GM23338 (cell line): ENCODE results near the gene SLC43A3. TPM values are rescaled to one million over a fixed set of nuclear protein-coding genes. Genes with fewer than 3 reads are reported as not detected.

Experiments
- ATAC-seq: fragments of 200-7000 bp; cut with Tn5 transposase; 3 replicates; pipeline ENCODE4 v1.9.1; 2020
- DNase-seq: peaks from one replicate; pipeline ENCODE4 v3.0.0-alpha.2; 2015; ENCODE audit warnings: low spot score
- H2AFZ ChIP-seq: fragments of 200-600 bp; sonication (generic); 2 replicates; pipeline ENCODE4 v1.8.0; 2016; ENCODE audit warnings: antibody characterized with exemption, mild to moderate bottlenecking, moderate library complexity
- H3F3A ChIP-seq: fragments of 200-600 bp; sonication (generic); replicated peaks from 2 replicates; pipeline ENCODE4 v1.8.0; 2017; ENCODE audit warnings: antibody characterized with exemption, mixed run types, low read depth
- H3K27ac ChIP-seq: fragments of 200-600 bp; sonication (generic); 2 replicates; pipeline ENCODE4 v1.6.1; 2016; ENCODE audit warnings: low read depth
- H3K27me3 ChIP-seq: fragments of 200-600 bp; sonication (generic); 2 replicates; pipeline ENCODE4 v1.8.0; 2016; ENCODE audit warnings: mild to moderate bottlenecking, mixed run types, moderate library complexity; ENCODE audit not compliant: insufficient read depth
- H3K36me3 ChIP-seq: fragments of 200-600 bp; sonication (generic); 2 replicates; pipeline ENCODE4 v1.8.0; 2016; ENCODE audit warnings: mild to moderate bottlenecking; ENCODE audit not compliant: insufficient read depth
- H3K4me1 ChIP-seq: fragments of 200-600 bp; sonication (generic); 2 replicates; pipeline ENCODE4 v1.8.0; 2016; ENCODE audit warnings: mild to moderate bottlenecking, moderate library complexity; ENCODE audit not compliant: insufficient read depth
- H3K4me2 ChIP-seq: fragments of 200-600 bp; sonication (generic); 2 replicates; pipeline ENCODE4 v1.7.1; 2017; ENCODE audit warnings: mixed run types
- H3K4me3 ChIP-seq: fragments of 200-600 bp; sonication (generic); 2 replicates; pipeline ENCODE4 v1.6.1; 2016; ENCODE audit warnings: mixed run types
- H3K79me2 ChIP-seq: fragments of 200-600 bp; sonication (generic); replicated peaks from 2 replicates; pipeline ENCODE4 v1.8.0; 2017; ENCODE audit warnings: mild to moderate bottlenecking; ENCODE audit not compliant: insufficient read depth
- H3K9me2 ChIP-seq: fragments of 200-600 bp; sonication (generic); 2 replicates; pipeline ENCODE4 v1.8.0; 2017; ENCODE audit not compliant: insufficient read depth
- H4K20me1 ChIP-seq: fragments of 200-600 bp; sonication (generic); replicated peaks from 2 replicates; pipeline ENCODE4 v1.8.0; 2017; ENCODE audit warnings: mild to moderate bottlenecking; ENCODE audit not compliant: insufficient read depth
- H3K27ac Mint-ChIP-seq: 2 replicates; pipeline ENCODE4 v1.8.0; 2020; ENCODE audit warnings: inconsistent platforms, mild to moderate bottlenecking, moderate library complexity, mixed read lengths
- H3K27me3 Mint-ChIP-seq: 3 replicates; pipeline ENCODE4 v1.8.0; 2022; ENCODE audit warnings: low read depth, mild to moderate bottlenecking, moderate library complexity, mixed read lengths, inconsistent platforms; ENCODE audit not compliant: insufficient read depth, poor library complexity
- H3K36me3 Mint-ChIP-seq: 3 replicates; pipeline ENCODE4 v1.8.0; 2021; ENCODE audit warnings: low read depth, mild to moderate bottlenecking, inconsistent platforms, moderate library complexity, mixed read lengths
- H3K4me1 Mint-ChIP-seq: 3 replicates; pipeline ENCODE4 v1.8.0; 2020; ENCODE audit warnings: mild to moderate bottlenecking, inconsistent platforms, mixed read lengths
- H3K4me3 Mint-ChIP-seq: 3 replicates; pipeline ENCODE4 v1.8.0; 2021; ENCODE audit warnings: moderate library complexity, mild to moderate bottlenecking, inconsistent platforms, mixed read lengths
- H3K9me3 Mint-ChIP-seq: 3 replicates; pipeline ENCODE4 v1.8.0; 2020; ENCODE audit warnings: moderate library complexity, mild to moderate bottlenecking, inconsistent platforms, mixed read lengths
- CREB1 ChIP-seq: fragments of 250-450 bp; sonication (Bioruptor Pico); IDR thresholded peaks from 2 replicates; pipeline ENCODE4 v1.5.0; 2020; ENCODE audit warnings: low read depth, mild to moderate bottlenecking, moderate library complexity
- CTCF ChIP-seq, 2 experiments: fragments of 200-600 bp in 1 of 2; sonication (generic) in 1 of 2; conservative IDR thresholded peaks; 2 replicates each; pipeline versions ENCODE4 v1.5.1 to v1.6.1; 2016 to 2017; ENCODE audit warnings: antibody characterized with exemption in 2 of 2, low read depth in 2 of 2, mild to moderate bottlenecking in 2 of 2, moderate library complexity in 1 of 2
- ETS1 ChIP-seq: IDR thresholded peaks from 2 replicates; pipeline ENCODE4 v1.6.1; 2016; ENCODE audit warnings: antibody characterized with exemption
- EZH2 ChIP-seq: fragments of 200-600 bp; sonication (generic); IDR thresholded peaks from one replicate; pipeline ENCODE4 v1.8.0; 2017; ENCODE audit warnings: antibody characterized with exemption, mild to moderate bottlenecking, low read depth; ENCODE audit not compliant: unreplicated experiment
- EZH2phosphoT487 ChIP-seq: fragments of 200-600 bp; sonication (generic); IDR thresholded peaks from one replicate; pipeline ENCODE4 v1.8.1; 2018; ENCODE audit warnings: antibody characterized with exemption; ENCODE audit not compliant: unreplicated experiment
- NANOG ChIP-seq: IDR thresholded peaks from 2 replicates; pipeline ENCODE4 v1.6.1; 2016; ENCODE audit warnings: antibody characterized with exemption, borderline replicate concordance
- POLR2AphosphoS5 ChIP-seq: IDR thresholded peaks from 2 replicates; pipeline ENCODE4 v1.6.1; 2016; ENCODE audit warnings: antibody characterized with exemption, low read depth
- REST ChIP-seq: IDR thresholded peaks from one replicate; pipeline ENCODE4 v1.6.1; 2018; ENCODE audit warnings: antibody characterized with exemption; ENCODE audit not compliant: unreplicated experiment
- STAT1 ChIP-seq: IDR thresholded peaks from one replicate; pipeline ENCODE4 v1.6.1; 2016; ENCODE audit warnings: antibody characterized with exemption; ENCODE audit not compliant: unreplicated experiment
- ZNF114 ChIP-seq: fragments of 250-450 bp; sonication (Bioruptor Pico); IDR thresholded peaks from 2 replicates; pipeline ENCODE4 v1.5.0; 2020; ENCODE audit warnings: mild to moderate bottlenecking, moderate library complexity
- ZNF331 ChIP-seq: fragments of 250-450 bp; sonication (Bioruptor Pico); IDR thresholded peaks from 2 replicates; pipeline ENCODE4 v1.5.0; 2020; ENCODE audit warnings: low read depth, mild to moderate bottlenecking, moderate library complexity
- ZNF462 ChIP-seq: fragments of 250-450 bp; sonication (Bioruptor Pico); IDR thresholded peaks from 2 replicates; pipeline ENCODE4 v1.5.0; 2020; ENCODE audit warnings: mild to moderate bottlenecking, moderate library complexity
- polyA plus RNA-seq: library from polyadenylated mRNA; unstranded; fragments of >200 nt; fragmentation: Nextera tagmentation; extraction: Ambion mirVana; gene quantifications from 2 replicates; pipeline ENCODE4 v1.2.1, GENCODE V29; 2016
- total RNA-seq: library from RNA; depleted of rRNA; stranded (reverse); fragments of >200 nt; shearing (Covaris generic); gene quantifications from 2 replicates; pipeline ENCODE4 v1.2.3, GENCODE V29; 2014

Gene SLC43A3
- total and polyA plus RNA-seq, 2 experiments from 2014 or later: 14.3 to 24.8 TPM

- H3K79me2 ChIP-seq: no peaks in the 10 kb centered on the region
- H3K27me3 Mint-ChIP-seq: peaks cover 3% of the 10 kb centered on the region
- H3K4me3 Mint-ChIP-seq: no peak overlapping the region
- no peaks in the 10 kb centered on the region for H3F3A ChIP-seq
- no peak overlapping the region for H3K4me2 ChIP-seq
- no peaks in the 10 kb centered on the region for H3K4me1 ChIP-seq
- no peaks in the 10 kb centered on the region for H3K27me3 ChIP-seq
- H3K9me2 ChIP-seq: no peaks in the 10 kb centered on the region
- DNase-seq (no peak), ATAC-seq (no peak)
- H3K4me1 Mint-ChIP-seq: no peaks in the 10 kb centered on the region
- H3K36me3 ChIP-seq: no peaks in the 10 kb centered on the region
- no peak overlapping the region for H3K27ac ChIP-seq
- no peaks in the 10 kb centered on the region; the same call in 2 of the 3 replicates for H3K9me3 Mint-ChIP-seq
- no peak overlapping the region for H2AFZ ChIP-seq
- no peak overlapping the region for H3K4me3 ChIP-seq
- TF ChIP-seq EZH2: no peak
- TF ChIP-seq CREB1: no peak
- TF ChIP-seq ETS1: no peak
- TF ChIP-seq NANOG: no peak
- TF ChIP-seq EZH2phosphoT487: no peak
- no peak for TF ChIP-seq STAT1
- no peak for TF ChIP-seq ZNF331 (CRISPR knock-in tag)
- TF ChIP-seq POLR2AphosphoS5: no peak
- no peak for TF ChIP-seq ZNF114
- no peak for TF ChIP-seq CTCF (conservative IDR thresholded peaks at IDR 0.05; ENCODE audit: low read depth in 2 of 2)
- TF ChIP-seq ZNF462 (CRISPR knock-in tag): no peak
- no peak for TF ChIP-seq REST
- H3K36me3 Mint-ChIP-seq: no peaks in the 10 kb centered on the region
- H4K20me1 ChIP-seq: no peaks in the 10 kb centered on the region
- no peak overlapping the region for H3K27ac Mint-ChIP-seq
Observed at GRCh38 chr11:57434640-57435546, 8.0 kb upstream of the SLC43A3 start.
